HFFc6 (cell line): ENCODE results near the gene C2CD4C. TPM values are rescaled to one million over a fixed set of nuclear protein-coding genes. Genes with fewer than 3 reads are reported as not detected.

Experiments
- DNase-seq: peaks from one replicate; pipeline ENCODE4 v3.0.0-alpha.2; 2018
- H3K27ac Mint-ChIP-seq: 2 replicates; pipeline ENCODE4 v1.8.0; 2020; ENCODE audit warnings: mild to moderate bottlenecking, mixed read lengths
- H3K27me3 Mint-ChIP-seq: 2 replicates; pipeline ENCODE4 v1.8.0; 2021; ENCODE audit warnings: mild to moderate bottlenecking, moderate library complexity, mixed read lengths; ENCODE audit not compliant: insufficient read depth
- H3K36me3 Mint-ChIP-seq: 2 replicates; pipeline ENCODE4 v1.8.0; 2021; ENCODE audit warnings: low read depth, mixed read lengths
- H3K4me1 Mint-ChIP-seq: 2 replicates; pipeline ENCODE4 v1.8.0; 2020; ENCODE audit warnings: low read depth, mixed read lengths
- H3K4me3 Mint-ChIP-seq: 2 replicates; pipeline ENCODE4 v1.8.0; 2020; ENCODE audit warnings: mild to moderate bottlenecking, moderate library complexity, mixed read lengths
- H3K9me3 Mint-ChIP-seq: 2 replicates; pipeline ENCODE4 v1.8.0; 2020; ENCODE audit warnings: mild to moderate bottlenecking, mixed read lengths
- total RNA-seq, 6 experiments: library from RNA; stranded (reverse); fragmentation: NEBNext Ultra II Directional; extraction: Animal tissue kit (Norgen Biotek cat#: 25700); gene quantifications; 2 replicates in 1 of 6; 3 replicates in 5 of 6; pipeline ENCODE4 v1.2.3, GENCODE V29; 2021
- TF ChIP-seq, protein P1 (sequence below): fragments of 200-600 bp; sonication (generic); IDR thresholded peaks from 2 replicates; pipeline ENCODE4 v1.5.0; 2021; ENCODE audit warnings: antibody characterized with exemption, mild to moderate bottlenecking

The C2CD4C gene
- total RNA-seq, 6 experiments from 2014 or later, result not detected

DNA sequence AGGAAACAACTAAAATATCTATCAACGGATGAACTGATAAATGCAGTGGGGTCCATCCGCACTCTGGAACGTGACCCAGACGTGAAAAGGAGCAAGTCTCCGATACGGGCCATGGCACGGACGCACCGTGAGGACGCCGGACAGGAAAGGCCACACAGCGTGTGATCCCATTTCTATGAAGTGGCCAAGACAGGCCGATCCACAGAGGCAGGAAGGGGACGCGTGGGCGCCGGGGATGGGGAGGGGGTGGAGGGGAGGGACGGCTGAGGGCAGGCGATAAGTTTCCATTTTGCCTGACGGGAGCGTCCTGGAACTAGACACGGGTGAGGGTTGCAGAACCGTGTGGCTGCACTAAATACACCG is 38.1 kb upstream of the C2CD4C start:
- peaks cover 30% of the 10 kb centered on the region for H3K9me3 Mint-ChIP-seq
- TF ChIP-seq, protein P1, sequence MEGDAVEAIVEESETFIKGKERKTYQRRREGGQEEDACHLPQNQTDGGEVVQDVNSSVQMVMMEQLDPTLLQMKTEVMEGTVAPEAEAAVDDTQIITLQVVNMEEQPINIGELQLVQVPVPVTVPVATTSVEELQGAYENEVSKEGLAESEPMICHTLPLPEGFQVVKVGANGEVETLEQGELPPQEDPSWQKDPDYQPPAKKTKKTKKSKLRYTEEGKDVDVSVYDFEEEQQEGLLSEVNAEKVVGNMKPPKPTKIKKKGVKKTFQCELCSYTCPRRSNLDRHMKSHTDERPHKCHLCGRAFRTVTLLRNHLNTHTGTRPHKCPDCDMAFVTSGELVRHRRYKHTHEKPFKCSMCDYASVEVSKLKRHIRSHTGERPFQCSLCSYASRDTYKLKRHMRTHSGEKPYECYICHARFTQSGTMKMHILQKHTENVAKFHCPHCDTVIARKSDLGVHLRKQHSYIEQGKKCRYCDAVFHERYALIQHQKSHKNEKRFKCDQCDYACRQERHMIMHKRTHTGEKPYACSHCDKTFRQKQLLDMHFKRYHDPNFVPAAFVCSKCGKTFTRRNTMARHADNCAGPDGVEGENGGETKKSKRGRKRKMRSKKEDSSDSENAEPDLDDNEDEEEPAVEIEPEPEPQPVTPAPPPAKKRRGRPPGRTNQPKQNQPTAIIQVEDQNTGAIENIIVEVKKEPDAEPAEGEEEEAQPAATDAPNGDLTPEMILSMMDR, result no peak
- no peak overlapping the region for H3K4me3 Mint-ChIP-seq
- no peaks in the 10 kb centered on the region for H3K4me1 Mint-ChIP-seq
- no peak overlapping the region for H3K27ac Mint-ChIP-seq
- H3K27me3 Mint-ChIP-seq, result peaks cover 2% of the 10 kb centered on the region
- peaks cover 5% of the 10 kb centered on the region; the same call in 1 of the 2 replicates for H3K36me3 Mint-ChIP-seq
- DNase-seq, result no peak

DNA sequence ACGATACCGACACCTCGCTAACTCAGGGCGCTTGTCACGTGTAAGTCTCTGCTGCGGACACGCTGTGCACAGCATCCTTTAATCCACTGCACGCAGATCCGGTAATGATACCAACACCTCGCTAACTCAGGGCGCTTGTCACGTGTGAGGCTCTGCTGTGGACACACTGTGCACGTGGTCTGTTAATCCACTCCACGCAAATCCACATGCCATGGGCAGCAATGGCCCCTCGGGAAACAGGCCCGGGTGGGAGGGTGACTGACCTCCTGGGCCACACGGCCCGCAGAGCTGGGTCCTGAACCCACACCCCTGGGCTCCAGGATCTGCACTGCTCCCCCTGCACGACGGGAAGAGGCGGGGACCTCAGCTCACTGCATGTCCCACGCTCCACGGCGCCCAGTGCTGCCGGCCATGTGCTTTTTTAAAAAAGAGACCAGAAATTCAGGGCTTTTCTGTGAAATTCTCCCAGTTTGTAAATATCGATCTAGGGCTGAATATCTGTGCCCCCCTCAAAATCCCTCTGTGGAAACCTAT is 35.8 kb upstream of the C2CD4C start:
- Mint-ChIP-seq H3K4me1 (no peaks in the 10 kb centered on the region), H3K9me3 (peaks cover 27% of the 10 kb centered on the region), H3K36me3 (no peaks in the 10 kb centered on the region), H3K27ac (no peak overlapping the region), H3K27me3 (peaks cover 2% of the 10 kb centered on the region; the same call in 1 of the 2 replicates), H3K4me3 (no peak overlapping the region)
- no peak for DNase-seq
- TF ChIP-seq, protein P1, result no peak

GRCh38 chr19:443005-443404 is 34.1 kb upstream of the C2CD4C start:
- H3K27me3 Mint-ChIP-seq, result peaks cover 2% of the 10 kb centered on the region; the same call in 1 of the 2 replicates
- no peak overlapping the region for H3K27ac Mint-ChIP-seq
- no peaks in the 10 kb centered on the region for H3K4me1 Mint-ChIP-seq
- DNase-seq, result no peak
- TF ChIP-seq, protein P1, result no peak
- H3K36me3 Mint-ChIP-seq, result no peaks in the 10 kb centered on the region
- peaks cover 21% of the 10 kb centered on the region for H3K9me3 Mint-ChIP-seq
- no peak overlapping the region for H3K4me3 Mint-ChIP-seq

DNA sequence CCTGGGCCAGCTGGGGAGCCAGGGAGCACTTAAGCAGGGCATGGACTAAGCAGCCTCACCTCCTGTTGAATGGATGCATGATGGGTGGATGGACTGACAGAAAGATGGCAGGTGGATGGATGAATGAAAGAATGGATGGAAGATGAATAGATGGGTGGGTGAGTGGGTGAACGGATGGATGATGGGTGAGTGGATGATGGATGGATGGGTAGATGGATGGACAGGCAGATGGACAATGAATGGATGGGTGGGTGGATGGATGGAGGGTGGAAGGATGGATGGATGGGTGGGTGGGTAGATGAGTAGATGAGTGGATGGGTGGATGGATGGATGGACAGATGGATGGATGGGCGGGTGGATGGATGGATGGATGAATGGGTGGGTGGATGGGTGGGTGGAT is 33.1 kb upstream of the C2CD4C start:
- Mint-ChIP-seq H3K4me3 (no peak overlapping the region), H3K27me3 (peaks cover 2% of the 10 kb centered on the region; the same call in 1 of the 2 replicates), H3K4me1 (no peaks in the 10 kb centered on the region), H3K36me3 (no peaks in the 10 kb centered on the region), H3K27ac (no peak overlapping the region), H3K9me3 (peaks cover 24% of the 10 kb centered on the region)
- TF ChIP-seq, protein P1, result no peak
- DNase-seq, result no peak

- TF ChIP-seq, protein P1, result no peak
- H3K36me3 Mint-ChIP-seq, result no peaks in the 10 kb centered on the region
- no peaks in the 10 kb centered on the region for H3K4me1 Mint-ChIP-seq
- H3K27me3 Mint-ChIP-seq, result peaks cover 2% of the 10 kb centered on the region; the same call in 1 of the 2 replicates
- H3K4me3 Mint-ChIP-seq, result no peak overlapping the region
- H3K27ac Mint-ChIP-seq, result no peak overlapping the region
- H3K9me3 Mint-ChIP-seq, result peaks cover 28% of the 10 kb centered on the region
- no peak for DNase-seq
Measured at GRCh38 chr19:441213-441836, 32.4 kb upstream of the C2CD4C start.
